Stimulated activated naive B cell treated with anti-CD40 and anti-IgM and Interleukin-4, amounts not matched to agents 10 μg/mL and 1 μg/mL and 100 μg/mL, for 72 hours (primary cell): ENCODE data around the gene AQP1.

Source experiments
- ATAC-seq, 2 donors: fragments of 150-1000 bp; cut with Tn5 transposase; replicated peaks; 2 replicates each; pipeline ENCODE4 v1.10.0; 2021; ENCODE audit warnings: moderate library complexity in 1 of 2
- DNase-seq: peaks from one replicate; pipeline ENCODE4 v3.0.0; 2021
- H3K27ac Mint-ChIP-seq: one replicate; pipeline ENCODE4 v1.8.0; 2022; ENCODE audit warnings: mild to moderate bottlenecking, mixed read lengths
- H3K27me3 Mint-ChIP-seq, 2 donors: one replicate each; pipeline ENCODE4 v1.8.0; 2022; ENCODE audit warnings: mixed read lengths in 2 of 2
- H3K36me3 Mint-ChIP-seq, 2 donors: one replicate each; pipeline ENCODE4 v1.8.0; 2022; ENCODE audit warnings: mixed read lengths in 2 of 2, mild to moderate bottlenecking in 1 of 2
- H3K4me1 Mint-ChIP-seq, 2 donors: one replicate each; pipeline ENCODE4 v1.8.0; 2022; ENCODE audit warnings: mixed read lengths in 2 of 2, mild to moderate bottlenecking in 1 of 2
- H3K4me3 Mint-ChIP-seq, 2 donors: one replicate each; pipeline ENCODE4 v1.8.0; 2022; ENCODE audit warnings: mild to moderate bottlenecking in 2 of 2, mixed read lengths in 2 of 2, moderate library complexity in 1 of 2
- H3K9me3 Mint-ChIP-seq, 2 donors: one replicate each; pipeline ENCODE4 v1.8.0; 2022; ENCODE audit warnings: mixed read lengths in 2 of 2, mild to moderate bottlenecking in 1 of 2

Gene AQP1

DNA sequence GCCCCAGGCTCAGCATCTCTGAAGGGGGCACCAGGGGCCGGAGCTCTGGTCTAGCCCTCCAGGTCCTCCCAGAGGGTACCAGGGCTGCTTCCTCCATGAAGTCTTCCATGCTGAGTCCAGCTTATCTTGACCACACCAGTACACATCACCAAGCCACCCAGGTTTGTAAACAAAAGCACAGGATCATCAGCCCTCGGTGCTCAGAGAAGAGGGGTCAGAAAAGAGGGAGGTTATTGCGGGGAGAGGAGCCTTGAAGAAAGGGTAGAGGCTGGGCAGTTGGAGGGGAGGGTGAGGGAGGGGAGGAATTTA is 23.9 kb downstream of the AQP1 start:
- H3K27me3 Mint-ChIP-seq, result peaks cover 19 to 38% of the 10 kb centered on the region in 2 donors
- H3K4me3 Mint-ChIP-seq, result no peak overlapping the region

DNA sequence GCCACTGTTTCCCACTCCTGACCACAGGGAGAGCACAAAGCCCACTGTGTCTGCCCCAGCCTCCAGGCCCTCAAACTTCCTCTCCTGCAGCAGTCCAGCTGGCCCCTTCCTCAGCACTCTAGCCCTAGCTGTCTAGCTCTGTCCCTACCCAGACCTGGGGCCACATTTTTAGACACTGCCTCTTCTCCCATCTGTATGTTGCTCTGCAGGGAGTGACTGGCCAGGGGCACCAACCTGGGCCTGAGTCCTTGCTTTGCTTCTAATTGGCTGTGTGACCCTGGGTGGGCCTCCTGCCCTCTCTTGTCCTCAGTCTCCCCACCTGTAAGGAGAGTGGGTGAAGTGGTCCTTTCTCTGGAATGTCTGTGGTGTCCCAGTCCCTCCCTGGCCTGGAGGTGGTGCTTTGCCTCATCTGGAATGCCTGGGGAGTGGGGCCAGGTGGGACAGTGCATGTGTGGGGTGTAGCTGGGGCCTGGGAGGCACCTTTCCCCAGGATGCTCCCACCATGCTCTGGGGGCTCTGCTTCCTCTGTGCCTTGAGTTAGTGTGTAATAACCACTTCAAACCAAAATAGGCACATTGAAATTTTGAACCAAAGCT is 25.1 kb downstream of the AQP1 start:
- Mint-ChIP-seq H3K36me3 (no peaks in the 10 kb centered on the region), H3K27ac (no peak overlapping the region), H3K4me1 (no peaks in the 10 kb centered on the region), H3K9me3 (peaks cover 0 to 1% of the 10 kb centered on the region in 2 donors), H3K4me3 (no peak overlapping the region), H3K27me3 (peaks cover 24 to 44% of the 10 kb centered on the region in 2 donors)
- DNase-seq (no peak), ATAC-seq (no peak)

More for the DNA sequence above, 23.9 kb downstream of the AQP1 start:
- Mint-ChIP-seq H3K4me1 (no peaks in the 10 kb centered on the region), H3K27ac (no peak overlapping the region), H3K36me3 (no peaks in the 10 kb centered on the region), H3K9me3 (peaks cover 0 to 1% of the 10 kb centered on the region in 2 donors)
- no peak for ATAC-seq
- DNase-seq, result no peak

DNA sequence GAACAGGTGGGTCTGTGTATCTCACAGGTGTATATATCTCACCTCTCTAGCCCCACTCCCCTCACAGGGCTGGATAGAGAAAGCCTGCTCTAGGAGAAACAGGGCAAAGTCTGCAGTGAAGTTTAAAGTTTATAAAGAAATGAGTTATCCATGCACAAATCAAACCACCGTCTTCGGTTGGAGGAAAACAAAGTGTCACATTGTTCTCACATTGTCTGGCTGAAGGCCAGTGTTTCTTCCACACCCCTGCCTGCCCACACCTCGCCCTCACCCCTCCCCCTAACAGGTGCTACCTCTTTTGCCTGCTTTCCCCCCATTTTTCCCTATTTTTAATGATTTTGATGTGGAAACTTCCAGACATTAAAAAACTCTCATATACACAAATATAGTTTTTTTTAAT is 25.8 kb downstream of the AQP1 start:
- Mint-ChIP-seq H3K4me1 (no peaks in the 10 kb centered on the region), H3K36me3 (no peaks in the 10 kb centered on the region), H3K9me3 (peaks cover 0 to 1% of the 10 kb centered on the region in 2 donors), H3K4me3 (no peak overlapping the region), H3K27me3 (peaks cover 28 to 46% of the 10 kb centered on the region in 2 donors), H3K27ac (no peak overlapping the region)
- no peak for DNase-seq
- ATAC-seq, result no peak

DNA sequence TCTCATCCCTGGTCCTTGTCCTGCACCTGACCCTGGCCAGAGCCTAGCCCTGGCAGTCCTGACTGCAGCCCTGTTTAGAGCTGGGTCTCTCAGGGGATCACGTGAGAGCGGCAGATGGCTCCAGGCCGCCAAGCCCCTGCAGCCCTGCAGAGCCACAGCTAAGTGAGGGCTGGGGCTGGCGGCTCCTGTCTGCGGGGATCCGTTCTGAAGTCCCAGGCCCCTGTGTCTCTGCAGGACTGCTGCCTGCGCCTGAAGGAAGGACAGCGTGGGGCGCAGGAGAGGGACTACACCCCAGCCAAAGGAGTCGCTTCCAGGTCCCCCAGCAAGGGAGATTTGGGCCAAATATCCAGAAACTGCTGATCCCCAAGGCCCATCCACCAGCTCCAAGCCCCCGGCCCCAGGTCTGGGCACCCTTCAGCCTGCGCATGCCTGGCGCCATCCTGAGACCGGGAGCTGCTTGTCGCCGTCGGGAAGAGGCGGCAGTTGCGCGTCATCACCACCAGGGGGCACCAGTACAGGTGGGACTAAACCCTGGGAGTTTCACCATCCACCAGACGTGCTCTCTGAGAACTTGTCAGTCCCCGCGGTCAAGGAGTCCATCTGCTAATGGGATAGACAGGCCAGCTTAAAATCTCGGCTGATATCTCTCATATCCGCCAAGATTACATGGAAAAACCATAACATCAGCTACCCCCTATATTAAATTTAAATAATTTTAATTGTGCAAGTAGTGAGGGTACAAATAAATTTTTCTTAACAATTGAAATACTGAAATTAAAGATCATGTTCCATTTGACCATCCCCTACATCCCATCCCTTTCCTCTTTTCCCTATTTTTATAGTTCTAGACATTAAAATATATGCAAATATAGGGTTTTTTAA is 27.0 kb downstream of the AQP1 start:
- H3K27me3 Mint-ChIP-seq, result peaks cover 28 to 44% of the 10 kb centered on the region in 2 donors
- ATAC-seq (peak; percentile 68 to 81), DNase-seq (peak; percentile 53)

DNA sequence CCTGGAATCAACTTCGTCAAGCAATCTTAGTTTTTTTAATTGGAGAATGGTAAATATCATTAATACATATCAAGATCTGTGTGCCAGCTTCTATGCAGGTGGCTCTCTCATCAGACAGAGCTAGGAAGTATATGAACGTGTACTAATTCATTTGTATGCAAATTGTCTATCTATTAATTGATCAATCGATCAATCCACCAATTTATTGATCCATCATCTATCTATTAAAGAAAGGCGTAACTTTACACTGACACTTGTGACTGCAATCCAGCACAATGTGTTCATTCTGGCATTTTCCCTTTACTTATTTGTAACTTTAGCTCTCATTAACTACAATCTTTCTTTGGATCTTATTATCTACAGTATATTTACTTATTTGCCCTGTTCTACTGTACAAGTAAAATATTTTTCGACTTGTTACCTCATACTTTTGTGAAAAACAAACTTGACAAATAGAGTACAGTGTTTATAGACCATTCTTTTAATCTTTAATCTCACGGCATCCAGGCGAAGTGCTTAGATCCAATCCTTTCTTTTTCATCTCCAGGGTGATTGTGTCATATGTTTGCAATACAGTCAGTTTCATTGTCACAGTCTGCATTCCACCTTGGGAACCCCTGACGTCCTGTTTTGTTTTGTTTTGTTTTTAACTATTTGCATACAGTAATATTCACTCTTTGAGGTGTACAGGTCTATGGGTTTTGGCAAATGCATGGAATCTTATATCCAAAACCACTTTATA is 30.1 kb downstream of the AQP1 start:
- no peak for DNase-seq
- no peak for ATAC-seq
- Mint-ChIP-seq H3K36me3 (peaks cover 0 to 2% of the 10 kb centered on the region in 2 donors), H3K27me3 (peaks cover 23 to 46% of the 10 kb centered on the region in 2 donors), H3K4me1 (no peaks in the 10 kb centered on the region), H3K9me3 (peaks cover 9 to 13% of the 10 kb centered on the region in 2 donors), H3K4me3 (no peak overlapping the region), H3K27ac (no peak overlapping the region)

More for the DNA sequence above, 27.0 kb downstream of the AQP1 start:
- no peak overlapping the region for H3K27ac Mint-ChIP-seq
- H3K9me3 Mint-ChIP-seq, result peaks cover 0 to 1% of the 10 kb centered on the region in 2 donors
- no peaks in the 10 kb centered on the region for H3K4me1 Mint-ChIP-seq
- no peak overlapping the region for H3K4me3 Mint-ChIP-seq
- no peaks in the 10 kb centered on the region for H3K36me3 Mint-ChIP-seq

DNA sequence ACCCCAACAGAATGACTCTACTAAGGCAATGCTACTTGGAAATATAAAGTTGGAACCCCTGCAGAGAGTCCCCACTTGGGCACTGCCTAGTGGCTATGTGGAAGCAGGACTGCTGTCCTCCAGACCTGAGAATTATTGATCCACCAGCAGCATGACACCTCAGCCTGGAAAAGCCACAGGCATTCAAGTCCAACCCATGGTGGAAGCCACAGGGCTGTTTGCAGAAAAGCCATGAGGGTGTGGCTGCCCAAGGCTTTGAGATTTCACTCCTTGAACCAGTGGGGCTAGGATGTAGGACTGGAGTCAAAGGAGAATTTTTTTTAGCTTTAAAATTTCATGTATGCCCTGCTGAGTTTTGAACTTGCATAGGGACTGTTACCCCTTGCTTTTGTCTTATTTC is 38.5 kb downstream of the AQP1 start:
- H3K27me3 Mint-ChIP-seq, result peaks cover 16 to 35% of the 10 kb centered on the region in 2 donors
- ATAC-seq (no peak), DNase-seq (no peak)
- H3K27ac Mint-ChIP-seq, result no peak overlapping the region
- no peak overlapping the region for H3K4me3 Mint-ChIP-seq
- peaks cover 14 to 15% of the 10 kb centered on the region in 2 donors for H3K9me3 Mint-ChIP-seq
- no peaks in the 10 kb centered on the region for H3K36me3 Mint-ChIP-seq
- no peaks in the 10 kb centered on the region for H3K4me1 Mint-ChIP-seq

DNA sequence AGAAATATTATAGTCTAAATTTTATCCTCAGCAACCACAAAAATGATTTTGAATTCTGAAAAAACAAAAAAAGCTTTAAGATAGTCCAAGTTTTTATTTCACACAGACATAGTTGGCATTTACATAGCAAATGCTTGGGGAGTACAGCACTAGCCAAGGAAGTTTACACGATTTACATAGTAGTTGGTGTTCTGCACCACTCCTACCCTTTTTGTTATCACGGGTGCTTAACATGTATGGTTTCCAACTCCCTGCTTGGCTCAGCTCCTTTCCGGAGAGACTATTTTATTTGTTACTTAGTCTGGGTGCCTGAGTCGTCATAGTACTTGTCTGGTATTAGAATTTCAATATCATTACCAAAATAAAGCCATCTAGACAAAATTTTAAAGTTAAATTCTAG is 43.3 kb downstream of the AQP1 start:
- Mint-ChIP-seq H3K9me3 (peaks cover 15 to 22% of the 10 kb centered on the region in 2 donors), H3K4me3 (no peak overlapping the region), H3K36me3 (peaks cover 0 to 3% of the 10 kb centered on the region in 2 donors), H3K27me3 (peaks cover 20 to 35% of the 10 kb centered on the region in 2 donors), H3K4me1 (no peaks in the 10 kb centered on the region), H3K27ac (no peak overlapping the region)
- no peak for DNase-seq
- ATAC-seq, result no peak

DNA sequence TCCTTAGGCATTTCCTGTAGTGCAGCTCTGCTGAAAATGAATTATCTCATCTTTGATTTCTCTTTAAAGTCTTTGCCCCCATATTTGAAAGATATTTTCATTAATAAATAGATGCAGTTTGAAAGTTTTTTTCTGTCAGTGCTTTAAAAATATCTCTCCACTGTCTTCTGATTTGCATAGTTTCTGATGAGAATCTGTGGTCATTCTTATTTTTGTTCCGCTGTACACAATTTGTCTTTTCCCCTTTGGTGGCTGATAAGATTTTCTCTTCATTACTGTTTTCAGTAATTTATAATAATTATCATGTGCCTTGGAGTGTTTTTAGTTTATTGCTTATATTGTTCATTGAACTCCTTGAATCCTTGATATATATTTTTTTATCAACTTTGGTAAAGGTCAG is 45.1 kb downstream of the AQP1 start:
- peaks cover 0 to 3% of the 10 kb centered on the region in 2 donors for H3K36me3 Mint-ChIP-seq

DNA sequence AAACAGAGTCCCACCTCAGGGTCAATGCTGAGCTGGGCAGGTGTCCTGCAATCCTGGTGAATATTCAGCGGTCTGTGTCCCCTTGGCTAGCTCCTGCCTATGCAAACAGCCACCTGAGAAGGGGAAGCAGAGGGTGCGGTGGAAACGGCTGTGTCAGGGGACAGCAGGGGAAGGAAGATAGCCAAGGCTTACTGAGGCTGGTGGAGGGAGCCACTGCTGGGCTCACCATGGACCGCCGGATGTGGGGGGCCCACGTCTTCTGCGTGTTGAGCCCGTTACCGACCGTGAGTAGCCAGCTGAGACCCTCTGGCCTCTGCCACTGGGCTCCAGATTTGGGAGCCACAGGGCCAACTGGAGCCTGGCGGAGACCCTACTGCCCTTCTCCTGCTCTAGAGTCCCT is 52.2 kb downstream of the AQP1 start, which contains the start of gene GHRHR:
TSS of gene GHRHR (plus strand) at position 112 of the 400 bp plus-strand sequence. CDS start at position 228, 116 bp downstream.
- peaks cover 4 to 20% of the 10 kb centered on the region in 2 donors for H3K27me3 Mint-ChIP-seq
- no peak within 1 kb of the TSS for H3K27ac Mint-ChIP-seq
- no peak for DNase-seq
- H3K9me3 Mint-ChIP-seq, result no peaks in the 10 kb centered on the region
- no peaks in the 10 kb centered on the region for H3K36me3 Mint-ChIP-seq
- H3K4me3 Mint-ChIP-seq, result no peak within 1 kb of the TSS
- ATAC-seq, result peak in 1 of 2 donors; percentile 17
- H3K4me1 Mint-ChIP-seq, result peaks cover 6 to 11% of the 10 kb centered on the region in 2 donors

More for the DNA sequence above, 45.1 kb downstream of the AQP1 start:
- Mint-ChIP-seq H3K4me1 (no peaks in the 10 kb centered on the region), H3K27me3 (peaks cover 18 to 38% of the 10 kb centered on the region in 2 donors), H3K27ac (no peak overlapping the region), H3K9me3 (peaks cover 12 to 22% of the 10 kb centered on the region in 2 donors), H3K4me3 (no peak overlapping the region)
- DNase-seq (no peak), ATAC-seq (no peak)

DNA sequence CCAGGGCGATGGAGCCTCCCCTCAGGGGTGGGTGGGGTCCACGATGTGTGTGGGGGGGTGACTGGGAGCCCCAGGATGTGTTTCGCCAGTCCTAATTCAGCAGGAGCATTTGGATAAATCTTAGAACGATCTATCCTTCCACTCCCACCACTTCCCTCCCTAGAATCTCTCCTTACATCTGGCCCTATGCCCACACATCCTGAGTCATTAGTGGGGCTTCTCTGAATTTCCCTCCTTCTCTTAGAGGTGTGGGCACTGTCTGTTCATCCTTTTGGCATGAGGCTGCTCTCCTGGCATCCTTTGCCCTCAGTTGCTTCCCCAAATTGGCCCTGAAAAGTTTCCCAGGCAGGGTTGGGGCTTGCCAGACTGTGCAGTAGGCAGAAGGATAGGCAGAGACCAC is 53.7 kb downstream of the AQP1 start:
- Mint-ChIP-seq H3K27me3 (peaks cover 4 to 17% of the 10 kb centered on the region in 2 donors), H3K4me3 (no peak overlapping the region)
- DNase-seq, result no peak

DNA sequence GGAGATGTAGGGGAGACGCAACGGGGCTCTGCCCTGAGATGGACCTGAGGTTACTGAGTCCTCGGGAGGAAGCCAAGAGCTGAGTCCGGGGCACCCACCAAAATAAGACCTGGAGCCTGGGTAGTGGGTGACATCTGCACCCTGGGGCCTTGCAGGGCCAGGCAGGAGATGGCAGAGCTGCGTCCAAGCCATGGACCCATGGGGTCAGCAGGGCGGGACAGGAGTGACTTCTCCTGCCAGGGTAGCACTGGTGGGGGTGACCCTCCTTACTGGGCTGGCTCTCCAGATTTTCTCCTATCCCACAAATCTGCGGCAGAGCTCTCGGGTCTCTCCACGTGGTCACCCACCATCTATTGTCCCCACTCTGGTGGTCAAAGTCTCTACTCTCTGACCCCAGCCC is 54.2 kb downstream of the AQP1 start:
- Mint-ChIP-seq H3K4me3 (no peak overlapping the region), H3K36me3 (no peaks in the 10 kb centered on the region), H3K27ac (no peak overlapping the region), H3K4me1 (peaks cover 10 to 14% of the 10 kb centered on the region in 2 donors), H3K9me3 (no peaks in the 10 kb centered on the region), H3K27me3 (peaks cover 4 to 17% of the 10 kb centered on the region in 2 donors)
- DNase-seq (no peak), ATAC-seq (no peak)

More for the DNA sequence above, 53.7 kb downstream of the AQP1 start:
- Mint-ChIP-seq H3K36me3 (no peaks in the 10 kb centered on the region), H3K4me1 (peaks cover 10 to 14% of the 10 kb centered on the region in 2 donors), H3K27ac (no peak overlapping the region), H3K9me3 (no peaks in the 10 kb centered on the region)
- ATAC-seq, result no peak

DNA sequence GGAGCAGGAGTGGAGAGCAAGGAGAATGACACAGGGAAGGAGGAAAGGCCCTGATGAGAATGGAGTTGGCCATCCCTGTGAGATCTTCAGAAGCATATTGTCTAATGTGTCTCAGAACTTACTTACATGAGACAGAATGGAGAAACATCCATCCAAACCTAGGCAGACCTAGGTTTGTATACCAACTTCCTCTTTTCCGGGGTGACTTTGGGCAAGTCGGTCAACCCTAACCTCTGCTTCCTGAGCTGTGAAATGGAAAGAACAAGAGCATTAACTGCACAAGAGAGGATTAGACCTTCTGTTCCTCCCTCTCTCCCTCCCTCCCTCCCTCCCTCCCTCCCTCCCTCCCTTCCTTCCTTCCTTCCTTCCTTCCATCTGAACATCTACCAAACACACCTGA is 56.6 kb downstream of the AQP1 start:
- ATAC-seq (peak; percentile 60 to 77), DNase-seq (no peak)
- Mint-ChIP-seq H3K27ac (no peak overlapping the region), H3K4me3 (no peak overlapping the region), H3K4me1 (peaks cover 10 to 19% of the 10 kb centered on the region in 2 donors), H3K36me3 (no peaks in the 10 kb centered on the region), H3K27me3 (peaks cover 0 to 20% of the 10 kb centered on the region in 2 donors), H3K9me3 (no peaks in the 10 kb centered on the region)

DNA sequence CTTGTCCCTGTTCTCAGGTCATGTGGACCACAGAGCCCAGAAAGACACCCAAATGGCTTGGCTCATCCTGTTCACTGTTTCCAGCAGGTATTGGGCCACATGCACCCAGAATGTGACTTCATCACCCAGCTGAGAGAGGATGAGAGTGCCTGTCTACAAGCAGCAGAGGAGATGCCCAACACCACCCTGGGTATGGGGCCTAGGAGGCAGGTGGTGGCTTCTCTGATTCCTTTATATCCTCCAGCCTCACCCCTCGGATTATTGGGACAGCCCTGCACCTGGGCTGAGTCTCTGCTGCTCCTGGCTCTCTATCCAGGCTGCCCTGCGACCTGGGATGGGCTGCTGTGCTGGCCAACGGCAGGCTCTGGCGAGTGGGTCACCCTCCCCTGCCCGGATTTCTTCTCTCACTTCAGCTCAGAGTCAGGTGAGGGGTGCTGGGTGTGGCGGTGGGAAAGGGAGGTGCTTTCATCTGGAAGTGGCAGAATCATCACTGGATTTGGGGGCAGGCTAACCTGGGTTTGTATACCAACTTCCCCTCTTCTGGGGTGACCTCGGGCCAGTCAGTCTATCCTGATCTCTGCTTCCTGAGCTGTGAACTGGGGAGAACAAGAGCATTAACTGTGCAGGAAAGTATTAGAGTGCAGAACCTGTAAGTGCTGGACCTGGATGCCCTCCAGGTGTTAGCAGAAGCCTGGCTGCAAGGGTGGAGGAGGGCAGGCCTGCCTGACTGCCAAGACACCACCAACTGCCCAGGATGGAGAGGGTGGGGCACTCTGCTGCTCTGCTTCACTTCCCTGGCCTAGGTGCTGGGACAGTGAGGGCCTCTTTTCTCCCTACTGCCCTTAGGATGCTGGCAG is 57.3 kb downstream of the AQP1 start:
- no peak for DNase-seq
- Mint-ChIP-seq H3K36me3 (no peaks in the 10 kb centered on the region), H3K27ac (no peak overlapping the region), H3K4me1 (peaks cover 10 to 19% of the 10 kb centered on the region in 2 donors), H3K9me3 (no peaks in the 10 kb centered on the region), H3K27me3 (peaks cover 0 to 18% of the 10 kb centered on the region in 2 donors), H3K4me3 (no peak overlapping the region)
- peak; percentile 24 to 41 for ATAC-seq
